ENCODE results near the gene KRT16.
"Not testable (repeated sequence)": the region's sequence is repeated elsewhere in the genome, so short reads cannot be mapped to it uniquely, and the experiment has no call there.

Gene KRT16

GRCh38 chr17:41613277-41614082 lies 913 bp upstream of the KRT16 start:
- TF ChIP-seq, protein P1, sequence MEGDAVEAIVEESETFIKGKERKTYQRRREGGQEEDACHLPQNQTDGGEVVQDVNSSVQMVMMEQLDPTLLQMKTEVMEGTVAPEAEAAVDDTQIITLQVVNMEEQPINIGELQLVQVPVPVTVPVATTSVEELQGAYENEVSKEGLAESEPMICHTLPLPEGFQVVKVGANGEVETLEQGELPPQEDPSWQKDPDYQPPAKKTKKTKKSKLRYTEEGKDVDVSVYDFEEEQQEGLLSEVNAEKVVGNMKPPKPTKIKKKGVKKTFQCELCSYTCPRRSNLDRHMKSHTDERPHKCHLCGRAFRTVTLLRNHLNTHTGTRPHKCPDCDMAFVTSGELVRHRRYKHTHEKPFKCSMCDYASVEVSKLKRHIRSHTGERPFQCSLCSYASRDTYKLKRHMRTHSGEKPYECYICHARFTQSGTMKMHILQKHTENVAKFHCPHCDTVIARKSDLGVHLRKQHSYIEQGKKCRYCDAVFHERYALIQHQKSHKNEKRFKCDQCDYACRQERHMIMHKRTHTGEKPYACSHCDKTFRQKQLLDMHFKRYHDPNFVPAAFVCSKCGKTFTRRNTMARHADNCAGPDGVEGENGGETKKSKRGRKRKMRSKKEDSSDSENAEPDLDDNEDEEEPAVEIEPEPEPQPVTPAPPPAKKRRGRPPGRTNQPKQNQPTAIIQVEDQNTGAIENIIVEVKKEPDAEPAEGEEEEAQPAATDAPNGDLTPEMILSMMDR (IDR thresholded peaks at IDR 0.05; ENCODE audit: low read depth, low read length, missing control alignments), result no peak
- no peak for DNase-seq (ENCODE audit: low read depth)
- no peak overlapping the region for H3K4me3 ChIP-seq (ENCODE audit: low read depth, low read length)

GRCh38 chr17:41610965-41611640 lies 1.5 kb downstream of the KRT16 start:
- H3K4me3 ChIP-seq (ENCODE audit: low read depth, low read length), result no peak overlapping the region
- TF ChIP-seq, protein P1 (IDR thresholded peaks at IDR 0.05; ENCODE audit: low read depth, low read length, missing control alignments), result no peak
- no peak for DNase-seq (ENCODE audit: low read depth)

- not testable (repeated sequence) for DNase-seq (ENCODE audit: low read depth); H3K4me3 ChIP-seq (ENCODE audit: low read depth, low read length)
- TF ChIP-seq, protein P1 (IDR thresholded peaks at IDR 0.05; ENCODE audit: low read depth, low read length, missing control alignments), result peak; percentile 6
Observed at GRCh38 chr17:41610061-41610517, 2.5 kb downstream of the KRT16 start.

- not testable (repeated sequence) for H3K4me3 ChIP-seq (ENCODE audit: low read depth, low read length); DNase-seq (ENCODE audit: low read depth)
Observed at GRCh38 chr17:41606930-41607329, 5.6 kb downstream of the KRT16 start.

DNA sequence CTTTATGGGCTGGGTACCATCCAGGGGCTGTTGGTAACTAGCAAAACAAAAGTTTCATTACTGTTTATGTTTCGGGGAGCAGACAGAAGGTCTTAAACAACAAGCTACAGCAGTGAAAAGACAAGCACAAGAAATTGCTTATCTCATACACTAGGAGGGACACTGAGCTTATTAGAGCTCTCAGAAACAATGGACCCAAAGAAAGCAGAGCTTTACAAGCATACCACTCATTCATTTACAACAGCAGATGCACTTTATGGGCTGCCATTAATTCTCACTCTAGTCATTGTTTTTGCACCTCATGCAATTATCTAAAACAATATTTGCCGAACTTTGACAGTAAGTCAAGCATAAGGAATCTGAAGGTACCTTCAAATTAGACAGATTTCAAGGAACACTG lies 10.0 kb downstream of the KRT16 start:
- H3K4me3 ChIP-seq (ENCODE audit: low read depth, low read length), result no peak overlapping the region
- TF ChIP-seq, protein P1 (IDR thresholded peaks at IDR 0.05; ENCODE audit: low read depth, low read length, missing control alignments), result no peak
- no peak for DNase-seq (ENCODE audit: low read depth)

GRCh38 chr17:41600318-41600717 lies 12.2 kb downstream of the KRT16 start:
- DNase-seq (ENCODE audit: low read depth), result no peak
- TF ChIP-seq, protein P1 (IDR thresholded peaks at IDR 0.05; ENCODE audit: low read depth, low read length, missing control alignments), result no peak
- no peak overlapping the region for H3K4me3 ChIP-seq (ENCODE audit: low read depth, low read length)

GRCh38 chr17:41599680-41600079 lies 12.9 kb downstream of the KRT16 start:
- TF ChIP-seq, protein P1 (IDR thresholded peaks at IDR 0.05; ENCODE audit: low read depth, low read length, missing control alignments), result no peak
- no peak overlapping the region for H3K4me3 ChIP-seq (ENCODE audit: low read depth, low read length)
- DNase-seq (ENCODE audit: low read depth), result no peak
